Testis (tissue), 2 donors: ENCODE data around the gene SESN3.

ENCODE experiments used
- CTCF ChIP-seq, 3 experiments: fragments of 450-650 bp in 2 of 3; fragments of 200-600 bp in 1 of 3; sonication (generic) in 1 of 3; IDR thresholded peaks; one replicate each; pipeline ENCODE4 v1.5.1; 2016 to 2019; ENCODE audit warnings: antibody characterized with exemption in 3 of 3, mild to moderate bottlenecking in 2 of 3, moderate library complexity in 1 of 3
- POLR2A ChIP-seq: fragments of 450-650 bp; IDR thresholded peaks from one replicate; pipeline ENCODE4 v1.6.1; 2017; ENCODE audit warnings: antibody characterized with exemption, mild to moderate bottlenecking, moderate library complexity

- TF ChIP-seq POLR2A, result no peak
- no peak for TF ChIP-seq CTCF (IDR thresholded peaks at IDR 0.05)
Observed at GRCh38 chr11:95268391-95268790, 37.4 kb upstream of the SESN3 start.
